Duodenal mucosa (tissue), 2 donors: Measurements from ENCODE around the gene GRAMD1B.
"Not testable (repeated sequence)": the region's sequence is repeated elsewhere in the genome, so short reads cannot be mapped to it uniquely, and the experiment has no call there.

Source experiments
- H3K27ac ChIP-seq: one replicate; pipeline ENCODE4 v1.7.0; 2013; ENCODE audit warnings: low read depth, low read length
- H3K27me3 ChIP-seq, 2 donors: one replicate each; pipeline ENCODE4 v1.7.0; 2013; ENCODE audit warnings: low read length in 2 of 2, control low read depth in 1 of 2; ENCODE audit not compliant: insufficient read depth in 2 of 2, control insufficient read depth in 1 of 2
- H3K36me3 ChIP-seq, 2 donors: one replicate each; pipeline ENCODE4 v1.7.0; 2013; ENCODE audit warnings: low read length in 2 of 2, control low read depth in 1 of 2; ENCODE audit not compliant: insufficient read depth in 2 of 2, control insufficient read depth in 1 of 2
- H3K4me1 ChIP-seq, 2 donors: one replicate each; pipeline ENCODE4 v1.7.0; 2013; ENCODE audit warnings: low read length in 2 of 2, control low read depth in 1 of 2; ENCODE audit not compliant: insufficient read depth in 2 of 2, control insufficient read depth in 1 of 2
- H3K4me3 ChIP-seq, 2 donors: one replicate each; pipeline ENCODE4 v1.7.0; 2013; ENCODE audit warnings: low read length in 2 of 2, low read depth in 1 of 2
- H3K9ac ChIP-seq, 2 donors: one replicate each; pipeline ENCODE4 v1.7.0; 2013; ENCODE audit warnings: low read length in 2 of 2, low read depth in 1 of 2
- H3K9me3 ChIP-seq, 2 donors: one replicate each; pipeline ENCODE4 v1.7.0; 2013; ENCODE audit warnings: low read length in 2 of 2, control low read depth in 1 of 2; ENCODE audit not compliant: control insufficient read depth in 1 of 2

Gene GRAMD1B

GRCh38 chr11:123458501-123458900 is 28.4 kb downstream of the GRAMD1B start:
- Histone ChIP-seq H3K27me3 (no peaks in the 10 kb centered on the region), H3K27ac (no peak overlapping the region), H3K4me1 (peaks cover 8 to 14% of the 10 kb centered on the region in 2 donors), H3K4me3 (no peak overlapping the region), H3K9me3 (no peaks in the 10 kb centered on the region), H3K9ac (no peak overlapping the region), H3K36me3 (no peaks in the 10 kb centered on the region)

GRCh38 chr11:123460012-123460700 is 30.1 kb downstream of the GRAMD1B start:
- H3K9ac ChIP-seq = no peak overlapping the region
- peaks cover 0 to 6% of the 10 kb centered on the region in 2 donors for H3K4me1 ChIP-seq
- H3K9me3 ChIP-seq = no peaks in the 10 kb centered on the region
- H3K36me3 ChIP-seq = no peaks in the 10 kb centered on the region
- H3K4me3 ChIP-seq = no peak overlapping the region
- H3K27ac ChIP-seq = no peak overlapping the region
- H3K27me3 ChIP-seq = no peaks in the 10 kb centered on the region

- no peaks in the 10 kb centered on the region for H3K27me3 ChIP-seq
- H3K9ac ChIP-seq = no peak overlapping the region
- H3K4me1 ChIP-seq = peaks cover 0 to 6% of the 10 kb centered on the region in 2 donors
- H3K27ac ChIP-seq = no peak overlapping the region
- H3K4me3 ChIP-seq = no peak overlapping the region
- no peaks in the 10 kb centered on the region for H3K9me3 ChIP-seq
- H3K36me3 ChIP-seq = no peaks in the 10 kb centered on the region
Observed at GRCh38 chr11:123461164-123461563, 31.1 kb downstream of the GRAMD1B start.

- H3K27ac ChIP-seq, H3K4me3 ChIP-seq, H3K27me3 ChIP-seq, H3K4me1 ChIP-seq, H3K36me3 ChIP-seq, H3K9me3 ChIP-seq, H3K9ac ChIP-seq: not testable (repeated sequence)
Observed at GRCh38 chr11:123465667-123466066, 35.6 kb downstream of the GRAMD1B start.

- not testable (repeated sequence) for H3K9me3 ChIP-seq, H3K4me3 ChIP-seq, H3K36me3 ChIP-seq, H3K27me3 ChIP-seq, H3K4me1 ChIP-seq, H3K27ac ChIP-seq, H3K9ac ChIP-seq
Observed at GRCh38 chr11:123466172-123466571, 36.1 kb downstream of the GRAMD1B start.

- Histone ChIP-seq H3K4me1 (peaks cover 0 to 7% of the 10 kb centered on the region in 2 donors), H3K4me3 (no peak overlapping the region), H3K9me3 (no peaks in the 10 kb centered on the region), H3K9ac (no peak overlapping the region), H3K36me3 (no peaks in the 10 kb centered on the region), H3K27ac (no peak overlapping the region), H3K27me3 (no peaks in the 10 kb centered on the region)
Observed at GRCh38 chr11:123469089-123469488, 39.0 kb downstream of the GRAMD1B start.

GRCh38 chr11:123469586-123469985 is 39.5 kb downstream of the GRAMD1B start:
- no peaks in the 10 kb centered on the region for H3K36me3 ChIP-seq
- no peaks in the 10 kb centered on the region for H3K9me3 ChIP-seq
- H3K27me3 ChIP-seq = no peaks in the 10 kb centered on the region
- H3K27ac ChIP-seq = no peak overlapping the region
- H3K4me1 ChIP-seq = peaks cover 0 to 7% of the 10 kb centered on the region in 2 donors
- H3K9ac ChIP-seq = no peak overlapping the region
- no peak overlapping the region for H3K4me3 ChIP-seq

GRCh38 chr11:123470842-123471241 is 40.8 kb downstream of the GRAMD1B start:
- H3K9ac ChIP-seq = no peak overlapping the region
- H3K27ac ChIP-seq = no peak overlapping the region
- H3K4me1 ChIP-seq = peaks cover 0 to 7% of the 10 kb centered on the region in 2 donors
- no peaks in the 10 kb centered on the region for H3K9me3 ChIP-seq
- no peak overlapping the region for H3K4me3 ChIP-seq
- no peaks in the 10 kb centered on the region for H3K36me3 ChIP-seq
- H3K27me3 ChIP-seq = no peaks in the 10 kb centered on the region

GRCh38 chr11:123472236-123472935 is 42.3 kb downstream of the GRAMD1B start:
- peaks cover 0 to 7% of the 10 kb centered on the region in 2 donors for H3K4me1 ChIP-seq

GRCh38 chr11:123473941-123474677 is 44.0 kb downstream of the GRAMD1B start:
- no peaks in the 10 kb centered on the region for H3K27me3 ChIP-seq
- H3K9ac ChIP-seq = no peak overlapping the region
- no peak overlapping the region for H3K27ac ChIP-seq
- H3K9me3 ChIP-seq = no peaks in the 10 kb centered on the region
- H3K4me3 ChIP-seq = no peak overlapping the region
- no peaks in the 10 kb centered on the region for H3K36me3 ChIP-seq
- H3K4me1 ChIP-seq = peaks cover 6 to 18% of the 10 kb centered on the region in 2 donors

More at GRCh38 chr11:123472236-123472935, 42.3 kb downstream of the GRAMD1B start:
- Histone ChIP-seq H3K36me3 (no peaks in the 10 kb centered on the region), H3K9ac (no peak overlapping the region), H3K9me3 (no peaks in the 10 kb centered on the region), H3K4me3 (no peak overlapping the region), H3K27ac (no peak overlapping the region), H3K27me3 (no peaks in the 10 kb centered on the region)
